Mesothelial cell of epicardium (in vitro differentiated cells): ENCODE data around the gene LHX1. TPM values are rescaled to one million over a fixed set of nuclear protein-coding genes. Genes with fewer than 3 reads are reported as not detected.

Experiments used
- DNase-seq, 2 experiments: peaks; one replicate each; pipeline ENCODE4 v3.0.0; 2021; ENCODE audit warnings: low spot score in 2 of 2; ENCODE audit not compliant: unreplicated experiment in 2 of 2
- H3K27ac Mint-ChIP-seq: 2 replicates; pipeline ENCODE4 v1.8.0; 2021; ENCODE audit warnings: mixed read lengths
- H3K27me3 Mint-ChIP-seq: 2 replicates; pipeline ENCODE4 v1.8.0; 2021; ENCODE audit warnings: low read depth, mixed read lengths
- H3K36me3 Mint-ChIP-seq: 2 replicates; pipeline ENCODE4 v1.8.0; 2021; ENCODE audit warnings: mixed read lengths
- H3K4me1 Mint-ChIP-seq: 2 replicates; pipeline ENCODE4 v1.8.0; 2021; ENCODE audit warnings: mixed read lengths
- H3K4me3 Mint-ChIP-seq: 2 replicates; pipeline ENCODE4 v1.8.0; 2021; ENCODE audit warnings: mild to moderate bottlenecking, moderate library complexity, mixed read lengths
- H3K9me3 Mint-ChIP-seq: 2 replicates; pipeline ENCODE4 v1.8.0; 2021; ENCODE audit warnings: mixed read lengths
- total RNA-seq: library from RNA; stranded (reverse); gene quantifications from 3 replicates; pipeline ENCODE4 v1.2.1, GENCODE V29; 2021
- TF ChIP-seq, protein P1 (sequence below): fragments of 200-600 bp; sonication (generic); IDR thresholded peaks from one replicate; pipeline ENCODE4 v1.5.0; 2021; ENCODE audit warnings: antibody characterized with exemption; ENCODE audit not compliant: unreplicated experiment

The LHX1 gene
- total RNA-seq, 1 donor from 2014 or later, result not detected

DNA sequence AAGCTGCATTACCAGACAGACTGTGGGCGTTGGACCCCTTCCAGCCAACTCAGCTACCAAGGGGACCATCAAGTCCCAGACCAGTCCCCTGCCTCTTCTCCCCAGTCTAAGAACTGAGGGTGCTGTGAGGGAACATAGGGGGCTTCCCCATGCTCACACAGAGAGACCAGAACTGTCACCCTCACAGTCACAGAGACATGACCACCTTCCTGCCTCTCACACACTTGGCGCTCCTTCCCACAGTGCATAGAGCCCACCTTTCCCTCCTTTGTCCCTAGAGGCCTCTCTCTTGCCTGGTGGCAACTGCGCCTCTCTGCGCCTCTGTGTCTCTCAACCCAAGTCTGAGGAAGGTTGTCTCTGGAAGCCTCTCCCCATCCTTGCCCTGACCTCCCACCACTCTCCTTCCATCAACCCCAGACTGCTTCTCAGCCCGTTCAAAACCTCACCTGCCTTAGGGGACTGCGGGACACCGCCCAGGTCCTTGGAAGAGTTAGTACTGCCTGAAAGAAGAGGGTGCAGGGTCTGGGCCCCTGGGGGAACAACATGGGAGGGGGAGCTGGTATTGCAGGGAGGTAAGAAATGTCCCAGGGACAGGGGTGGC lies 6.1 kb upstream of the LHX1 start:
- H3K36me3 Mint-ChIP-seq, result no peaks in the 10 kb centered on the region
- peaks cover 89% of the 10 kb centered on the region for H3K27me3 Mint-ChIP-seq
- no peak for DNase-seq
- H3K4me1 Mint-ChIP-seq, result peaks cover 62% of the 10 kb centered on the region
- H3K9me3 Mint-ChIP-seq, result no peaks in the 10 kb centered on the region
- no peak overlapping the region for H3K27ac Mint-ChIP-seq
- no peak overlapping the region for H3K4me3 Mint-ChIP-seq
- TF ChIP-seq, protein P1, sequence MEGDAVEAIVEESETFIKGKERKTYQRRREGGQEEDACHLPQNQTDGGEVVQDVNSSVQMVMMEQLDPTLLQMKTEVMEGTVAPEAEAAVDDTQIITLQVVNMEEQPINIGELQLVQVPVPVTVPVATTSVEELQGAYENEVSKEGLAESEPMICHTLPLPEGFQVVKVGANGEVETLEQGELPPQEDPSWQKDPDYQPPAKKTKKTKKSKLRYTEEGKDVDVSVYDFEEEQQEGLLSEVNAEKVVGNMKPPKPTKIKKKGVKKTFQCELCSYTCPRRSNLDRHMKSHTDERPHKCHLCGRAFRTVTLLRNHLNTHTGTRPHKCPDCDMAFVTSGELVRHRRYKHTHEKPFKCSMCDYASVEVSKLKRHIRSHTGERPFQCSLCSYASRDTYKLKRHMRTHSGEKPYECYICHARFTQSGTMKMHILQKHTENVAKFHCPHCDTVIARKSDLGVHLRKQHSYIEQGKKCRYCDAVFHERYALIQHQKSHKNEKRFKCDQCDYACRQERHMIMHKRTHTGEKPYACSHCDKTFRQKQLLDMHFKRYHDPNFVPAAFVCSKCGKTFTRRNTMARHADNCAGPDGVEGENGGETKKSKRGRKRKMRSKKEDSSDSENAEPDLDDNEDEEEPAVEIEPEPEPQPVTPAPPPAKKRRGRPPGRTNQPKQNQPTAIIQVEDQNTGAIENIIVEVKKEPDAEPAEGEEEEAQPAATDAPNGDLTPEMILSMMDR, result no peak

DNA sequence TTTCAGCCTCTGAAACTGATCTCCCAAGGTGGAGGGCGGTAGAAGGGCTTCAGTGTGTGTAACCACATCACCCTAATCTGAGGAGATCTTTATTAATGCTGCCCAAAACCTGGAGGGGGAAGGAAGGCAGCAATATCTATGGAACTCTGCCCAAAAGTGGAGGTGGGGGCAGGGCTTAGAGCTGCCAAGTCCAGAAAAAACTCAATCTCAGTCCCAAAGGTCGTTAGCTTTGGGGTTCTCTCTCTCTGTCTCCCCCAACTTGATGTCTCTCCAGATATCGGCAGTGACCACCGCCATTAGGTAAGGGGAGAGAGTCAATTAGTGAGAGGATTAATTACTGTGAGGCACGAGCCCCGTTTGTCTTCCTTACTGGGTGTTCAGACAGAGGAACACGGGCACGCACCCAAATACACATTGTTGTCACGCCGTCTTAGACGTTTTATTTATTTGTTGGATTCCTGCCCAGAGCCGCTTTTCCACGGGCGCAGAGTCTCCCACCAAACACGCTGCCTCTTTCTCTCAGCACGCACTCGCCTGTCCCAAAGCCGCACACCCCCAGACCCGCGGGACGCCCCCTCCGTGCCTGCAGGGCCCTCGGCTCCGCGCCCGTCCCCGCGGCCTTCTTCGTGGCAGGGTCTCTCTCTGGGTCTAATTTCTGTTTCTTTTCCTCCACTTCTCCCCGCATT lies 5.4 kb upstream of the LHX1 start:
- Mint-ChIP-seq H3K9me3 (no peaks in the 10 kb centered on the region), H3K27me3 (peaks cover 93% of the 10 kb centered on the region), H3K4me1 (peaks cover 58% of the 10 kb centered on the region), H3K27ac (no peak overlapping the region), H3K4me3 (peak overlapping the region; percentile 25), H3K36me3 (no peaks in the 10 kb centered on the region)
- TF ChIP-seq, protein P1, result no peak
- no peak for DNase-seq

DNA sequence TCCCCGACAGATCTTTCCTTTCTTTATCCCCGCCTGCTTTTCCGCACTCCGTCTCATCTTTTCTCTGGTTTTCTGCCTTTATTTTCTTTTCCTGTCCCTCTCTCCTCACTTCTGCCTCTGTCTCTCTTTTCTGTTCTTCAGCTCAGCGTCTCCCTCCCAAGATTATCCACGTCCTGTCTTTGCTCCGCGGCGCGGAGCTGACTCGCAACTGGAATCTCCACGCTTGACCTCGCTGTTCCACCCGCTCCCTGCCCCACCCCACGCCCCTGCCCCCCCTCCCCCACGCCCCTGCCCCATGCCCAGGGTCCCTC lies 4.9 kb upstream of the LHX1 start:
- TF ChIP-seq, protein P1, result no peak
- no peak for DNase-seq
- Mint-ChIP-seq H3K9me3 (no peaks in the 10 kb centered on the region), H3K4me3 (peak overlapping the region; percentile 25), H3K27ac (no peak overlapping the region), H3K36me3 (no peaks in the 10 kb centered on the region), H3K27me3 (peaks cover 97% of the 10 kb centered on the region), H3K4me1 (peaks cover 61% of the 10 kb centered on the region)

DNA sequence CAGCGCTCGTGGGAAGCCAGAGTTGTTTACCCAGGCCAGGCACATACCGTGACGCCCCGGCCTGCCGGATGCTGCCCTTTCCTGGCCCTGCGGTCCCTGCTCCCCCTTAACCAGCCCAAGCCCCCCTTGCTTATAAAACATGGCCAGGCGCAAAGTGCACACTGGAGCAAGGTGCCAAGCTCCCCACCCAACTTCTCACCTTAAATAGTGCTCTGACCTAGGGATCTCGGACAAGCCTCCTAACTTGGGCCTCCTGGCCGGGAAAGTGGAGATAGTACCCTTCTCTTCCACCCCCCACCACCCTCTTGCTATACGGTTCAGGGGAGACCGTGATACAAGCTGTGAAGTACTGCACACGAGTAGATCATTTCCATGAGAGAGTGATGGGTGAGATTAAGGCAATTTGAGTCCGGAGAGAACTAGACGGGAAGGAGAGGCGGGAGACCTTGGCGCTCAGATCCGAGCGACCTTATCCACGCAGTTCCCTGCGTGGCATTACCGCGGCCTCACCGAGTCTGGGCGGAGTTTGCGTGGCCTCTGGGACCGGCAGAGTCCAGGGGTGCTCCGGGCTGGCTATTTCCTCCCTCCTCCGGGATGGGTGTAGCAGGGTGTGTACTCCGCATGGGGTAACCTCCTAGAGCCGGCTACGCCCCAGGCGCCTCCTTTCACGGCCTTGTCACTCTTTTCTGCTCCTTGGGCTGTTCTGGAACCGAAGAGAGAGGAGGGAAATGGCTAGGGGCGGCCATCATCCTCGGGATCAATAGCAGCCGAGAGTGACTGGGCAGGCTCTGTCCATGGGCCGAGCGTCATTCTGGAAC lies 4.4 kb upstream of the LHX1 start:
- H3K27ac Mint-ChIP-seq, result no peak overlapping the region
- DNase-seq, result no peak
- H3K27me3 Mint-ChIP-seq, result peaks cover 99% of the 10 kb centered on the region
- H3K4me3 Mint-ChIP-seq, result no peak overlapping the region
- H3K36me3 Mint-ChIP-seq, result no peaks in the 10 kb centered on the region
- peaks cover 61% of the 10 kb centered on the region for H3K4me1 Mint-ChIP-seq
- TF ChIP-seq, protein P1, result no peak
- H3K9me3 Mint-ChIP-seq, result no peaks in the 10 kb centered on the region

DNA sequence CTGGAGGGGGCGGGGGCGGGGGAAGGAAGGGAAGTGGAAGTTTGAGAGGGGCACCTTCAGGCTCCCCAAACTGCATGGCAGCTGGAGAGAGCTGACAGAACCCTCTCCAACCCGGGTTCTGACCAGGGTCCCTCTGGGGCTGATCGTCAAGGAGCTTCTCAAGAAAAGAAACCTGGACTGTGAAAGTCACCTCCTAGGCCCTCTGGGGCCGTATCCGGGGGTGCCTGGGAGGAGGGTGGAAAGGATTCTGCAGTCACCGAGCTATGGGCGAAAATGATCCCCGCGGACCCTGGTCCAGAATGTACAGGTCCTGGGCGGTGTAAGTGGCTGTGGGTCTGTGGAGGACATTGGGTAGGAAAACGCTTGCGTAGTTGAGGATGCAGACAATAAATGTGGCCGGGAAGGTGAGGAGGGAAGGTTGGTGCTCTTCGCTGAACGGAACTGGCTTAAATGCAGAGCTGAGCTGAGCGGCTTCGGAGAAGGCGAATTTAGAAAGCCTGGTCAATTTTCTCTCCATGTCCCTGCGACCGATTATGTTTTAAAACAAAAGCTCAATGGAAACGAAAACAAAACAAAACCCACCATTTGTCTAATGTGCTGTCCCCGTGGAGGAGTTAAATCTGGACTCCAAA lies 3.6 kb upstream of the LHX1 start:
- Mint-ChIP-seq H3K4me1 (peaks cover 65% of the 10 kb centered on the region), H3K4me3 (peak overlapping the region; percentile 17), H3K9me3 (no peaks in the 10 kb centered on the region), H3K27ac (no peak overlapping the region), H3K27me3 (peaks cover 100% of the 10 kb centered on the region), H3K36me3 (no peaks in the 10 kb centered on the region)
- TF ChIP-seq, protein P1, result no peak
- no peak for DNase-seq
